Liver (tissue), 9 donors: ENCODE results near the gene ATF7IP. TPM values are rescaled to one million over a fixed set of nuclear protein-coding genes. Genes with fewer than 3 reads are reported as not detected.

ENCODE experiments used
- DNase-seq: peaks from one replicate; pipeline ENCODE4 v3.0.0-alpha.2; 2017; ENCODE audit warnings: low spot score
- H3K27ac ChIP-seq, 2 donors: one replicate each; pipeline ENCODE4 v1.7.0; 2013; ENCODE audit warnings: inconsistent platforms in 2 of 2, low read length in 2 of 2, control low read depth in 1 of 2, low read depth in 1 of 2, mild to moderate bottlenecking in 1 of 2
- H3K27me3 ChIP-seq, 4 donors: one replicate each; pipeline versions ENCODE4 v1.6.1 to v1.7.0; 2013; ENCODE audit warnings: low read length in 3 of 4, inconsistent platforms in 1 of 4, mild to moderate bottlenecking in 1 of 4, moderate library complexity in 1 of 4; ENCODE audit not compliant: control insufficient read depth in 4 of 4, insufficient read depth in 4 of 4
- H3K36me3 ChIP-seq, 4 donors: one replicate each; pipeline versions ENCODE4 v1.6.1 to v1.7.0; 2013; ENCODE audit warnings: low read length in 3 of 4, mild to moderate bottlenecking in 3 of 4, low read depth in 1 of 4, moderate library complexity in 1 of 4; ENCODE audit not compliant: control insufficient read depth in 4 of 4, insufficient read depth in 3 of 4
- H3K4me1 ChIP-seq, 4 donors: one replicate each; pipeline versions ENCODE4 v1.6.1 to v1.7.0; 2013; ENCODE audit warnings: low read length in 3 of 4, mild to moderate bottlenecking in 3 of 4, moderate library complexity in 1 of 4; ENCODE audit not compliant: control insufficient read depth in 4 of 4, insufficient read depth in 4 of 4
- H3K4me3 ChIP-seq, 3 donors: one replicate each; pipeline versions ENCODE4 v1.6.1 to v1.7.0; 2013; ENCODE audit warnings: low read length in 3 of 3, control low read depth in 1 of 3, low read depth in 1 of 3, mild to moderate bottlenecking in 1 of 3
- H3K9ac ChIP-seq, 2 donors: one replicate each; pipeline ENCODE4 v1.7.0; 2013; ENCODE audit warnings: low read length in 2 of 2, mild to moderate bottlenecking in 2 of 2, moderate library complexity in 2 of 2, control low read depth in 1 of 2, low read depth in 1 of 2
- H3K9me3 ChIP-seq, 4 donors: one replicate each; pipeline versions ENCODE4 v1.6.1 to v1.7.0; 2013; ENCODE audit warnings: low read length in 3 of 4; ENCODE audit not compliant: control insufficient read depth in 4 of 4
- ATF3 ChIP-seq: IDR thresholded peaks from 2 replicates; pipeline ENCODE4 v1.6.1; 2016; ENCODE audit warnings: antibody characterized with exemption
- EGR1 ChIP-seq, 2 donors: IDR thresholded peaks; 2 replicates each; pipeline ENCODE4 v1.6.1; 2016 to 2018; ENCODE audit warnings: antibody characterized with exemption in 2 of 2, low read depth in 2 of 2
- FOXA1 ChIP-seq: IDR thresholded peaks from 2 replicates; pipeline ENCODE4 v1.6.1; 2016; ENCODE audit warnings: antibody characterized with exemption
- FOXA2 ChIP-seq: IDR thresholded peaks from 2 replicates; pipeline ENCODE4 v1.6.1; 2016; ENCODE audit warnings: antibody characterized with exemption
- GABPA ChIP-seq, 2 donors: IDR thresholded peaks in 1 of 2; conservative IDR thresholded peaks in 1 of 2; 2 replicates each; pipeline ENCODE4 v1.6.1; 2016; ENCODE audit warnings: antibody characterized with exemption in 2 of 2, mild to moderate bottlenecking in 1 of 2, moderate library complexity in 1 of 2
- HNF4A ChIP-seq, 2 donors: conservative IDR thresholded peaks; 2 replicates each; pipeline ENCODE4 v1.6.1; 2016; ENCODE audit warnings: antibody characterized with exemption in 2 of 2, mild to moderate bottlenecking in 2 of 2
- HNF4G ChIP-seq: IDR thresholded peaks from 2 replicates; pipeline ENCODE4 v1.6.1; 2016; ENCODE audit warnings: antibody characterized with exemption
- JUND ChIP-seq, 2 donors: IDR thresholded peaks; 2 replicates each; pipeline ENCODE4 v1.6.1; 2016; ENCODE audit warnings: antibody characterized with exemption in 2 of 2
- MAX ChIP-seq: IDR thresholded peaks from 2 replicates; pipeline ENCODE4 v1.6.1; 2016; ENCODE audit warnings: antibody characterized with exemption
- NR2F2 ChIP-seq: IDR thresholded peaks from 2 replicates; pipeline ENCODE4 v1.6.1; 2016; ENCODE audit warnings: antibody characterized with exemption
- RAD21 ChIP-seq, 2 donors: IDR thresholded peaks; 2 replicates each; pipeline ENCODE4 v1.6.1; 2016; ENCODE audit warnings: antibody characterized with exemption in 2 of 2, mild to moderate bottlenecking in 2 of 2
- REST ChIP-seq: IDR thresholded peaks from 2 replicates; pipeline ENCODE4 v1.6.1; 2016; ENCODE audit warnings: antibody characterized with exemption, mild to moderate bottlenecking
- RXRA ChIP-seq, 2 donors: IDR thresholded peaks; 2 replicates each; pipeline ENCODE4 v1.6.1; 2017 to 2018; ENCODE audit warnings: antibody characterized with exemption in 2 of 2, mild to moderate bottlenecking in 1 of 2
- SP1 ChIP-seq: IDR thresholded peaks from 2 replicates; pipeline ENCODE4 v1.6.1; 2018; ENCODE audit warnings: antibody characterized with exemption, mild to moderate bottlenecking
- TAF1 ChIP-seq: conservative IDR thresholded peaks from 2 replicates; pipeline ENCODE4 v1.6.1; 2016; ENCODE audit warnings: antibody characterized with exemption, mild to moderate bottlenecking
- YY1 ChIP-seq: IDR thresholded peaks from 2 replicates; pipeline ENCODE4 v1.6.1; 2016; ENCODE audit warnings: antibody characterized with exemption, mild to moderate bottlenecking
- ZBTB33 ChIP-seq: IDR thresholded peaks from 2 replicates; pipeline ENCODE4 v1.6.1; 2016; ENCODE audit warnings: antibody characterized with exemption
- WGBS: extraction: QIAGEN DNeasy Blood & Tissue Kit; methylation state at CpG from one replicate; pipeline ENCODE4 v1.1.7; 2013; 5-methylcytosine and 5-hydroxymethylcytosine counted together
- polyA plus RNA-seq, 2 donors: library from polyadenylated mRNA; stranded (reverse) in 1 of 2; unstranded in 1 of 2; fragments of 200-250 nt in 1 of 2; fragments of >200 nt in 1 of 2; fragmentation: Nextera tagmentation in 1 of 2; extraction: Ambion mirVana in 1 of 2; gene quantifications; one replicate each; pipeline versions ENCODE4 v1.2.1 to v1.2.3, GENCODE V29; 2013 to 2015
- total RNA-seq, 2 donors: library from RNA; depleted of rRNA; stranded (reverse); fragments of >200 nt; gene quantifications; one replicate each; pipeline ENCODE4 v1.2.3, GENCODE V29; 2014
- TF ChIP-seq, protein P1 (sequence below): fragments of 150-350 bp; IDR thresholded peaks from 2 replicates; pipeline ENCODE4 v1.5.1; 2017; ENCODE audit warnings: improper control_type of control experiment, low read depth, low read length; ENCODE audit not compliant: missing input control
- donor health status: healthy.
- donor health status: healthy.
- donor health status: healthy.
- donor health status: healthy.
- donor health status: healthy.

ATF7IP gene
- total and polyA plus RNA-seq, 4 donors: 3.9 to 25.6 (median 19.9) TPM

DNA sequence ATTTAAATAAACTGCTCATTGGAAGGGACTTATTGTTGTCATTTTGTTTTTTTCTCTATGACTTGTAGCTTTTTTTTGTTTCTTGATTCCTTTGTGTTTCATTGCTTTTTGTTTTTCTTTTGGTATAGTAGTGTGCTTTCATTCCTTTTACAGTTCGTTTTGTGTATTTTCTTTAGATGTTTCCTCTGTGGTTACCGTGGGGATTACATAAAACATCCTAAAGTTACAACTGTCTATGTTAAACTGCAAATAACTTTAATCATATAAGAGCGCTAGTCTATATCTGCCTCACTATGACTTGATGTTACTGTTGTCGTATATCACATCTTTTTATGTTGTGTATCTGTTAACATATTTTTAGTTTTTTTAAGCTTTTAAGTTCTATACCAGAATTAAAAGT lies 86.9 kb downstream of the ATF7IP start:
- no peak overlapping the region for H3K27ac ChIP-seq
- no peak for DNase-seq
- 90% methylated on average over 4 of the region's 4 CpGs for WGBS
- no peaks in the 10 kb centered on the region for H3K27me3 ChIP-seq
- no peaks in the 10 kb centered on the region for H3K9me3 ChIP-seq
- H3K4me3 ChIP-seq: no peak overlapping the region
- peaks cover 0 to 9% (median 5%) of the 10 kb centered on the region in 4 donors for H3K4me1 ChIP-seq
- TF ChIP-seq ATF3: no peak
- no peak for TF ChIP-seq HNF4G
- no peak for TF ChIP-seq RAD21 (IDR thresholded peaks at IDR 0.05)
- no peak for TF ChIP-seq FOXA2
- TF ChIP-seq MAX: no peak
- TF ChIP-seq SP1: no peak
- TF ChIP-seq FOXA1: no peak
- no peak for TF ChIP-seq ZBTB33
- no peak for TF ChIP-seq EGR1 (IDR thresholded peaks at IDR 0.05; ENCODE audit: low read depth in 2 of 2)
- TF ChIP-seq NR2F2: no peak
- no peak for TF ChIP-seq JUND (IDR thresholded peaks at IDR 0.05)
- no peak for TF ChIP-seq YY1
- TF ChIP-seq RXRA (IDR thresholded peaks at IDR 0.05): no peak
- TF ChIP-seq GABPA (IDR thresholded peaks at IDR 0.05 in 1 of 2, conservative IDR thresholded peaks at IDR 0.05 in 1 of 2): no peak
- TF ChIP-seq REST: no peak
- no peak for TF ChIP-seq TAF1
- no peak for TF ChIP-seq HNF4A (conservative IDR thresholded peaks at IDR 0.05)
- TF ChIP-seq, protein P1, sequence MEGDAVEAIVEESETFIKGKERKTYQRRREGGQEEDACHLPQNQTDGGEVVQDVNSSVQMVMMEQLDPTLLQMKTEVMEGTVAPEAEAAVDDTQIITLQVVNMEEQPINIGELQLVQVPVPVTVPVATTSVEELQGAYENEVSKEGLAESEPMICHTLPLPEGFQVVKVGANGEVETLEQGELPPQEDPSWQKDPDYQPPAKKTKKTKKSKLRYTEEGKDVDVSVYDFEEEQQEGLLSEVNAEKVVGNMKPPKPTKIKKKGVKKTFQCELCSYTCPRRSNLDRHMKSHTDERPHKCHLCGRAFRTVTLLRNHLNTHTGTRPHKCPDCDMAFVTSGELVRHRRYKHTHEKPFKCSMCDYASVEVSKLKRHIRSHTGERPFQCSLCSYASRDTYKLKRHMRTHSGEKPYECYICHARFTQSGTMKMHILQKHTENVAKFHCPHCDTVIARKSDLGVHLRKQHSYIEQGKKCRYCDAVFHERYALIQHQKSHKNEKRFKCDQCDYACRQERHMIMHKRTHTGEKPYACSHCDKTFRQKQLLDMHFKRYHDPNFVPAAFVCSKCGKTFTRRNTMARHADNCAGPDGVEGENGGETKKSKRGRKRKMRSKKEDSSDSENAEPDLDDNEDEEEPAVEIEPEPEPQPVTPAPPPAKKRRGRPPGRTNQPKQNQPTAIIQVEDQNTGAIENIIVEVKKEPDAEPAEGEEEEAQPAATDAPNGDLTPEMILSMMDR: no peak
- H3K9ac ChIP-seq: no peak overlapping the region
- H3K36me3 ChIP-seq: peaks cover 0 to 28% (median 22%) of the 10 kb centered on the region in 4 donors
